ENCODE measurements around the gene CHST15. TPM values are rescaled to one million over a fixed set of nuclear protein-coding genes. Genes with fewer than 3 reads are reported as not detected.
"Not testable (repeated sequence)": the region's sequence is repeated elsewhere in the genome, so short reads cannot be mapped to it uniquely, and the experiment has no call there.

Gene CHST15
- total RNA-seq, 1 donor: 1.1 TPM

GRCh38 chr10:124047427-124048152, 45.8 kb downstream of the CHST15 start:
- DNase-seq (ENCODE audit: low read depth in 2 of 3, low spot score in 2 of 3): no peak

- DNase-seq (ENCODE audit: low read depth in 2 of 3, low spot score in 2 of 3): no peak
Observed at GRCh38 chr10:124045801-124046355, 47.5 kb downstream of the CHST15 start.

- DNase-seq (ENCODE audit: low read depth in 2 of 3, low spot score in 2 of 3): no peak
Observed at GRCh38 chr10:124045276-124045675, 48.1 kb downstream of the CHST15 start.

- DNase-seq (ENCODE audit: low read depth in 2 of 3, low spot score in 2 of 3): no peak
Observed at GRCh38 chr10:124044143-124044862, 49.1 kb downstream of the CHST15 start.

- no peak for DNase-seq (ENCODE audit: low read depth in 2 of 3, low spot score in 2 of 3)
Observed at GRCh38 chr10:124043310-124044142, 49.9 kb downstream of the CHST15 start.

DNA sequence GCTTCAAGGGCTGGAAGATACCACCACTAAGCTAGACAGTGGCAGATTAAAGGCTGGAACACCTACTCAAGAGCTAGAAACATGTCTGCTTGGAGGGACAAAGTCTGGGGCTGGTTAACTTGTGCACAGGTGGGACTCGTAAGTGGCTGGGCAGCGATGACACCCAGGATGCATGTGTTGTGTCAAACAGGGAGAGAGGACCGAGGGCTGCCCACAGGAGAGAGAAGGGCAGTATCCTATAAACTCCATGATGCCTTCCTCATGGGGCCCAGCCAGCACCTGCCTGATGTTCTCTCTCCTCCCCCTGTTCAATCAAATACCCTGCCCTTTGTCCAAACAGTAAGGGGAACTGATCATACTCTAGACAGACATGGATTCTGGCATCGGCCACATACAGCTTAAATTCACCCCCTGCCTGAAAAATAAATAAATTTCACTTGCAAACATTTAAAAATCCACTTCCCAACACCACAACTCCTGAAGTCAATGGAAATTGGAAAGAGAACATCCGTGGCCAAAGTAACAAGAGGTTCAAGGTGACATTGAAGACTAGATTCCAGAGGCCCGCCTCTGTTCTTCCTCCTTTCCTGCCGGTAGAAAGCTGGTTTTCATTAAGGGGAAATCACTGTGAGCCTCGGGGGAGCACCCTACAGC, 50.6 kb downstream of the CHST15 start:
- no peak for DNase-seq (ENCODE audit: low read depth in 2 of 3, low spot score in 2 of 3)

DNA sequence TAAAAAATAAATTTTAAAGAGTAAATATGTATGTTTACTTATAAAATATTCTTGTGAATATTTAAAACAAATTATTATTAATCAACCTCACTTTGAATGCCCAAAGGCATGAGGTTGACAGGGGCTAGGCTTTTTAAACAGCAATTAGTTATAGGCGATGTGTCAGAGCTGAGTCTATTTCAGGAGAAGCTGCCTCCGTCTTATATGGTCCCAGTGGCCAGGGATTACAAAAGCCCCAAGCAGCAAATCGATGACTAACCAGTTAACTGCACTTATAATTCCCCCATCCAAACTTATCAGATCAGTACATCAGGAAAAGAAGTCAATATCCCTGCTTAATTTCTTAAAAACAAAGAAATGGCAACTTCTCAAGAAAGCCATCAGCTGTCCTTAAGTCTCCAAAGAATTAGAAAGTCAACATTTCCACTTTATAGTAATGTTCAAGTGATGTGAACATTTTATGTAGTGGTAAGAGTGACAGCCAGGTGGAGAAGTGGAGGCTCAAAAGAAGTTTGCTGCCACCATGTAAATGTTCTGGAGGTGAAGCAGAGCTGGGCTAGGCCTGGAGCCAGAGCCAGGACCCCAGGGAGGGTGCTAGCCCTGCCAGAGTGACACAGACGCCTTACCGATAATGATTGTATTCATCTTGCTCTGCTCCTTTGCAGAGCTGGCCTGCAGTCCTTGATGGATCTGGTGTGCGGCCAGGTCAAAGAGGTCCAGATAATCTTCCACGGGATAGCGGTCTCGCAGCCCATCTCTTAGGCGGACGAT, 51.5 kb downstream of the CHST15 start:
- DNase-seq (ENCODE audit: low read depth in 2 of 3, low spot score in 2 of 3): no peak

DNA sequence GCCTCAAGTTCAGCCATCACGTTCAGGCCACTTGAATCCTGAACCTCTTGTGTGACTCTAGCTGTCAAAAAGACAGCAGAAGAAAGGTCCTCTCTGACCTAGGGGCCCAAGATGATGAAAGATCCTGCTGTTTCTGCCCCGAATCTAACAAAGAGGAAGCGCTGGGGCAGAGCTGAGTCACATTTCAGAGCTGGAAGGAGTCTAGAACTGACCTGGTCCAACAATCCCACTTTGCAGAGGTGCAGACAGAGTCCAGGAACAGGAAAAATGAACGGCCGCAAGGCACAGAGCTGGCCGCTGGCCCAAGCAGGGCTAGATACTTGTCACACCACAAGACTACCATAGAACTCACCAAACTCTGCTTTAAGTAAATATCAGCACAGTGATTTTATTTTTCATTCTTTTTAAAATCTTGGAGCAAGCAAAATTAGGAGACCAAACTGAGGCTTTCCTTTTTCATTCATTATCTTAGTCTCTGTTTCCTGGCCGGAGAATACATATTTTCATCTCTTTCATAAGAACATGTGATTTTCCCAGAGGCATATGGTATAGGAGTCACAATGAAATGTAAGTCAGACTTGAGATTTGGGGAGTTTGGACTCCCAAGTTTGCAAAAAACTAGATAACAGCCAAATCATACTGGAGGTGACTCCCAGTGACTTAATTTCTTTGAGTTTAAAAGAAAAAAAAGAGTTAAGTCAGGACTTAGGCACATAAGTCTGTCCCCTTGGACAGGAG, 52.8 kb downstream of the CHST15 start:
- peak in 2 of 3 donors; percentile 19 to 34 for DNase-seq (ENCODE audit: low read depth in 2 of 3, low spot score in 2 of 3)

DNA sequence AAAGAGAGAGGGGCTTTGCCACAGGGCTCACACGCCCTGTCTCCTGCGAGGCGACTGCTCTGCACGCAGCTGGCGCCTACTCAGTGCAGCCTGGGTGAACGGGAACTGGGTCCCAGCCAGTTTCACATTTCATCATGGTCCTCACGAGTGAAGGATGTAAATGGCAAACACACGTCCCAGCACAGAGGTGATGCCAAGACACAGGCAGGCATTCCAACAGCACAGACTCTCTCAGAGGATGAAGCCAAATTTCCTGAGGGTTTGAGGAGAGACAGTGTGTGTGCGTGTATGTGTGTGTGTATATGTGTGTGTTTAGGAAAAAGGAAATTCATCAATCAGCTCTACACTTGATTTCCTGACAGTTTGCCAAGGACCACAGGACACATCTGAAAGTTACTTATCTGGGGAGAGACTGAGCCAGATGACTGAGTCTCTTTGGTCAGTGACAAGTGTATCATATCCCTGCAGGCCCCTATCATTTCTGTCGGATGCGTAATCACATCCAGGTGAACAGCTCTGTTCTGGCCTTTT, 53.9 kb downstream of the CHST15 start:
- DNase-seq (ENCODE audit: low read depth in 2 of 3, low spot score in 2 of 3): no peak

- no peak for DNase-seq (ENCODE audit: low read depth in 2 of 3, low spot score in 2 of 3)
Observed at GRCh38 chr10:124037784-124038183, 55.6 kb downstream of the CHST15 start.

GRCh38 chr10:124037286-124037685, 56.1 kb downstream of the CHST15 start:
- DNase-seq (ENCODE audit: low read depth in 2 of 3, low spot score in 2 of 3): no peak

DNA sequence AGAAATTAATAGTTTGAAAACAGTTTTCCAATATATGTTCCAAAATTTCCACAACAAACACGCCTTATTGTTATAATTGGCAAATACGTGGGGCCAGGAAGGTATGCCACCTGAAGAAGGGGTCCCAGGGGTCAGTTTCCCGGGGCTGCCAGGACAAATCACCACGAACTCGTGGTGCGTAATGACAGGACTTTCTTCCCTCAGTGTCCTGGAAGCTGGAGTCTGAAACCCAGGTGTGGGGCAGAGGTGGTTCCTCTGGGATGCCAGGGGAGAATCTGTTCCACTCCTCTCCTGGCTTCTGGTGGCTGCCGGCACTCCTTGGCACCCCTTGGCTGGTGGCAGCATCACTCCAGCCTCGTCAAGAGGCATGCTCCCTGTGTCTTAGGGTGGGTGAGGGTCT, 56.7 kb downstream of the CHST15 start:
- DNase-seq (ENCODE audit: low read depth in 2 of 3, low spot score in 2 of 3): no peak

DNA sequence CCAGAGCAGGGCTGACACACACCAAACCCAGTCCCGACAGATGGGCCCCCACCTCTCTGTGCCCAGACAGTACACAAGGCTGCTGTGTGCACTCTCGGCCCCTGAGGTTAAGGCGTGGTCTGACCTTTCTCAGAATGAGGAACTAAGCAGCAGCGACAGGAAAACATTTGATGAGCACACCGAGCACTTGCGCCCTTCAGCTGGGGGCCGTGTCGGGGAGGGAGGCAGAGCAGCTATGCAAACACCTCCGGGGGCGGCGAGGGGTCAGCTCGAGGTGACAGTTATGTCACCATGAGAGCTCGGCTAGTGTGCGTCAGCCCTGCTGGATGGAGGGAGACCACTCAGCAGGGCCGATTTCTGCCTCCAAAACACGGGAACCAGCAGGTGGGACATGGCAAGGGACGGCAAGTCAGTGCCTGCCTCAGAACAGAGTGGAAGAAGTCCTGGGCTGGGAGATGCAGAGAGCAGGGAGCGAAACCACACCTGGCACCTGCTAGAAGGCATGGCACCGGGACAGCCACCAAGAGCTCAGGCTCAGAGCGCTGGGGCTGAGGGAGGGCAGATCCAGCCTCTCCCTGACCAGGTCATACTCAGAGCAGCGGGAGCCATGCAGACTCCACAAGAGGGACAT, 57.4 kb downstream of the CHST15 start:
- DNase-seq (ENCODE audit: low read depth in 2 of 3, low spot score in 2 of 3): peak in 2 of 3 donors; percentile 86 to 92

DNA sequence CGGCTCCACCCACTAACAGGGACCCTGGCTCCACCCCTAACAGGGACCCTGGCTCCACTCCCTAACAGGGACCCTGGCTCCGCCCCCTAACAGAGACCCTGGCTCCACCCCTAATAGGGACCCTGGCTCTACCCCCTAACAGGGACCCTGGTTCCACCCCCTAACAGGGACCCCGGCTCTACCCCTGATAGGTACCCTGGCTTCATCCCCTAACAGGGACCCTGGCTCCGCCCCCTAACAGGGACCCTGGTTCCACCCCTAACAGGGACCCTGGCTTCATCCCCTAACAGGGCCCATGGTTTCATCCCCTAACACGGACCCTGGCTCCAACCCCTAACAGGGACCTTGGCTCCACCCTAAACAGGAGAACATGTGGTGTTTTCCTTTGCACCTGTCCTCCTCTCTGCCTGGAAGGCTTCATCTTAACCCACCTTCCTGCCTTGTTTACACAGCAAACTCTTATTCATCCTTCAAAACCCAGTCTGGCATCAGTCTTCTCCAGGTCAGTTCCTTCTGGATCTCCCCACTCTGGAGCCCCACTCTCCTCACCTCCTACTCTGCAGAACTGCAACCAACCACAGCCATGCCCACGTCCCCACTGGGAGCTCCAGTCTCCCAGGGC, 58.0 kb downstream of the CHST15 start:
- DNase-seq (ENCODE audit: low read depth in 2 of 3, low spot score in 2 of 3): no peak

- DNase-seq (ENCODE audit: low read depth in 2 of 3, low spot score in 2 of 3): not testable (repeated sequence)
Observed at GRCh38 chr10:124034576-124035305, 58.7 kb downstream of the CHST15 start.

- DNase-seq (ENCODE audit: low read depth in 2 of 3, low spot score in 2 of 3): no peak
Observed at GRCh38 chr10:124033887-124034218, 59.5 kb downstream of the CHST15 start.
